Kidney capillary endothelial cell (primary cell): ENCODE results near the gene IQCE.

Experiments used
- DNase-seq: peaks from one replicate; pipeline ENCODE4 v3.0.0-alpha.2; 2018; ENCODE audit warnings: low spot score

IQCE gene

GRCh38 chr7:2649139-2649838 is 90.5 kb downstream of the IQCE start:
- DNase-seq, result no peak

- DNase-seq, result no peak
Measured at GRCh38 chr7:2649991-2650390, 91.2 kb downstream of the IQCE start.

- DNase-seq, result no peak
Measured at GRCh38 chr7:2650451-2650850, 91.7 kb downstream of the IQCE start.

GRCh38 chr7:2651336-2651735 is 92.6 kb downstream of the IQCE start:
- DNase-seq, result no peak

GRCh38 chr7:2651847-2652735 is 93.3 kb downstream of the IQCE start:
- DNase-seq, result no peak

GRCh38 chr7:2652736-2653060 is 93.9 kb downstream of the IQCE start:
- no peak for DNase-seq

- no peak for DNase-seq
Measured at GRCh38 chr7:2654059-2654458, 95.3 kb downstream of the IQCE start.

- no peak for DNase-seq
Measured at GRCh38 chr7:2655870-2656614, 97.3 kb downstream of the IQCE start.

- DNase-seq, result no peak
Measured at GRCh38 chr7:2657208-2657607, 98.4 kb downstream of the IQCE start.

GRCh38 chr7:2657920-2658671 is 99.3 kb downstream of the IQCE start:
- DNase-seq, result no peak

GRCh38 chr7:2658941-2659340 is 100.2 kb downstream of the IQCE start:
- DNase-seq, result no peak

- no peak for DNase-seq
Measured at GRCh38 chr7:2659556-2660358, 101.0 kb downstream of the IQCE start.

- DNase-seq, result no peak
Measured at GRCh38 chr7:2660359-2661095, 101.7 kb downstream of the IQCE start.

- no peak for DNase-seq
Measured at GRCh38 chr7:2661096-2661449, 102.3 kb downstream of the IQCE start.

GRCh38 chr7:2661602-2662272 is 103.0 kb downstream of the IQCE start:
- no peak for DNase-seq

GRCh38 chr7:2662273-2663120 is 103.7 kb downstream of the IQCE start:
- no peak for DNase-seq

GRCh38 chr7:2663121-2663886 is 104.5 kb downstream of the IQCE start:
- peak; percentile 71 for DNase-seq

GRCh38 chr7:2663960-2664359 is 105.2 kb downstream of the IQCE start:
- no peak for DNase-seq
